Measurements from ENCODE around the gene CGB3.

CGB3 gene

DNA sequence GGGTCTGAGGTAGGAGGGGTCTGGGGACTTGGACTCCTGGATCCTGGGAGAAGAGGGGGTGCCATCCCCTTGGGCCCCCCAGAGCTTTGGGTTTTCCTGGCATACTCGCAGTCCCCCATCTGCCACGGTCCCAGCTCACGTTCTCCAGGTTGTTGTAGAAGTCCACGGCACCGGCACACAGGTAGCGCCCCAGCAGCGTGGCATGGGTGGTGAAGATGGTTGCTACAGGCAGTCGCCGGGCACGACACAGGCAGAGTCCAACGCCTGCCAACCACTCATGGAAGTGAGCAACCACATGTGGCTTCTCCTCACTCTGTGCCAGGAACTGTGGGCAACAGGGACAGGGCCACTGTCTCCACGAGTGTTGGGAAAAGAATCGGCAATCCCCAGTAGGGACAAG is 38.4 kb downstream of the CGB3 start:
- no peak for DNase-seq

DNA sequence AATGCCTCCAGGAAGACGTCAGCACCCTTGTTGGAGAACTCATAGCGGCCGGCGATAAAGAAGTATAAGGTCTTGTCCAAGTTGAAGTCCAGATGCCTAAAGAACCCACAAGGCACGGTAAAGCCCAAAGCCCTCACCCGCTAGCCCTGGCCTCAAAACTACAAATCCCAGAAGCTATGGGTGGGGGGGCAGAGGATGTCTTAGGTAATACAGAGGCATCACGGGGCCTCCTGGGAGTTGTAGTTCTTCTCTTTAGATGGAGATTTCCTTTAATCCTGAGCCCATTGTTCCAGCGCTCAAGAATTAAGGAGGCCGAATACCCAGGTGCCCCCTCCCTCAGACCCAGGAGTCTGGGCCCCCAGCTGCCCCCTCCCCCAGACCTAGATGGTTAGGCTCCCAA is 41.9 kb downstream of the CGB3 start:
- no peak for DNase-seq

DNA sequence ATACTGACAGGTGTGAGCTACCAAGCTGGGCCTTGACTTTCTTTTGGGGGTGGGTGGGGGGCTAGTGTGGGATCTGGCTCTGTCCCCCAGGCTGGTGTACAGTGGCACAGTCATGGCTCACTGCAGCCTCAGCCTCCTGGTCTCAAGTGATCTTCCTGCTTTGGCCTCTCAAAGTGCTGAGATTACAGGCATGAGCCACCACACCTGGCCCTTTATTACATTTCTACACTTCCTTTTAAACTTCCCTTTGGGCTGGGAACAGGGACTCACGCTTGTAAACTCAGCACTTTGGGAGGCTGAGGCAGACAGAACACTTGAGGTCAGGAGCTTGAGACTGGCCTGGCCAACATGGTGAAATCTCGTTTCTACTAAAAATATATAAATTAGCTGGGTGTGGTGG is 47.1 kb downstream of the CGB3 start:
- DNase-seq, result no peak

DNA sequence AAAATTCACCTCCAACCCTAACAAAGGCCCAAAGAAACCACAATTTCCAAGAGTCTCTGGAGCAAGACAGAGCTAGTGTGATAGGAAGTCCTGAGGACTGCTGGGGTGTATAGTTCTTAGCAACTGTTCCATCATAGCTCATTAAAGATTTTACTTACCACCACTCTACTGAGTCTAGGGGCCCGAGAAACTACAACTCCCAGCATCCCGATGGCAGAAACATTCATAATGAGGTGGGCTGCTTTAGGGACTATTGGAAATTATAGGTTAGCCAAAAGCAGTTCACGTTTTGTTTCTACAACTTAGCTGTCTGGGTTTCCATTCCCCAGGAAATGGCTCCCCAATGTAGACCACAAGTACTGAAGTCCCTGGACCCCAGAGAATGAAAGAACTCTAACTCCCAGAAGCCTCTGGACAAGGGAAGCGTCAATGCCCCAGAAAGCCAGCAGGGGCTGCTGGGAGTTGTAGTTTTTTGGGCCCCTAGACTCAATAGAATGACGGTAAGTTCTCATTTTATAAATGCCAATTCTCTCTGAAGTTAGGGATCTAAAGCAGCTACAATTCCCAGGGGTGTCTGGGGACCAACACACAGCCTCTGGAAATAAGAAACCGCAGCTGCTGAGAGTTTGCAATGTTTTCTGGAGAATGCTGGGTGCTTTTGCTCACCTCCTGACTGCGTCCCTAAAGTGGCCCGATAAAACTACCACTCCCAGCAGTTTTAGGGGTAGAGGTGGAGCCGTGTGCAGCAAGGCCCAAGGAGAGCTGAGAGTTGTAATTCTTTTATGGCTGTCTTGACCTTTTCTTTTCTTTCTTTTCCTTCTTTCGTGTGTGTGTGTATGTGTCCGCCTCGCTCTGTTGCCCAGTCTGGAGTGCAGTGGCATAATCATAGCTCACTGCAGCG is 47.9 kb downstream of the CGB3 start:
- peak; percentile 40 for DNase-seq

All from activated naive CD4-positive, alpha-beta T cell treated with anti-CD3 and anti-CD28 coated beads, Interleukin-2, amount 50 U/mL, for 16 hours (primary cell).